GM12873 (cell line): Measurements from ENCODE around the gene CLCN2.

Experiments
- TF ChIP-seq, protein P1 (sequence below): IDR thresholded peaks from 2 replicates; pipeline ENCODE4 v1.5.1; 2012; ENCODE audit warnings: low read depth, mild to moderate bottlenecking, moderate library complexity, low read length, control low read depth; ENCODE audit not compliant: insufficient read depth; ENCODE audit errors: missing control alignments

CLCN2 gene

GRCh38 chr3:184357248-184358123, 3.9 kb downstream of the CLCN2 start:
- TF ChIP-seq, protein P1, sequence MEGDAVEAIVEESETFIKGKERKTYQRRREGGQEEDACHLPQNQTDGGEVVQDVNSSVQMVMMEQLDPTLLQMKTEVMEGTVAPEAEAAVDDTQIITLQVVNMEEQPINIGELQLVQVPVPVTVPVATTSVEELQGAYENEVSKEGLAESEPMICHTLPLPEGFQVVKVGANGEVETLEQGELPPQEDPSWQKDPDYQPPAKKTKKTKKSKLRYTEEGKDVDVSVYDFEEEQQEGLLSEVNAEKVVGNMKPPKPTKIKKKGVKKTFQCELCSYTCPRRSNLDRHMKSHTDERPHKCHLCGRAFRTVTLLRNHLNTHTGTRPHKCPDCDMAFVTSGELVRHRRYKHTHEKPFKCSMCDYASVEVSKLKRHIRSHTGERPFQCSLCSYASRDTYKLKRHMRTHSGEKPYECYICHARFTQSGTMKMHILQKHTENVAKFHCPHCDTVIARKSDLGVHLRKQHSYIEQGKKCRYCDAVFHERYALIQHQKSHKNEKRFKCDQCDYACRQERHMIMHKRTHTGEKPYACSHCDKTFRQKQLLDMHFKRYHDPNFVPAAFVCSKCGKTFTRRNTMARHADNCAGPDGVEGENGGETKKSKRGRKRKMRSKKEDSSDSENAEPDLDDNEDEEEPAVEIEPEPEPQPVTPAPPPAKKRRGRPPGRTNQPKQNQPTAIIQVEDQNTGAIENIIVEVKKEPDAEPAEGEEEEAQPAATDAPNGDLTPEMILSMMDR = no peak

- TF ChIP-seq, protein P1 = no peak
Measured at GRCh38 chr3:184355261-184356040, 6.0 kb downstream of the CLCN2 start.

- TF ChIP-seq, protein P1 = no peak
Measured at GRCh38 chr3:184354754-184355153, 6.7 kb downstream of the CLCN2 start.

DNA sequence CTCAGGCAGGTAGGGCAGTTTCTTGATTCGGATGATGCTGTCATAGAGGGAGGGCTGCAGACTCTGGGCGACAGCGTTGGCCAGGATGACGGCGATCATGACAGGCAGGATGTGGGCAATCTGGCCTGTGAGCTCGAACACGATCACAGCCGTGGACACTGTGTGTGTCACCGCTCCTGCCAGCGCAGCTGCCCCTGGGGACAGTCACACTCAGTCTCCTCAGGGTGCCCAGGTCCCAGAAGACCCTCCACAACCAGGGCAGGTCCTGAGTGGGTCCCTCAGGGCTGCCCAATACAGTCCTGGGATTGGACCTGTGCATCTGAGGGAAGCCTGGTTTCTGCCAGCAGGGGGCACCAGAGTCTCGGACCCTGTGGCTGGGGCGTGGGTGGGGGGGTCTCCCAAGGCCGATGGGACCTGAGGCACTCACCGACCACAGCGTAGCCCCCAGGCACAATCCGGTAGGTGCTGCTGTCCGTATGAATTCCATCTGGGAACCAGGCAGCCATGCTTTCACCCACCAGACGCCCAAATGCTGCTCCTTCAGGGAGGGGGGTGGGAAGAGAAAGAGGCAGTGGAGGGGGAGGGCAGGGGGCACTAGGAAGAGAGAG, 7.2 kb downstream of the CLCN2 start:
- TF ChIP-seq, protein P1 = peak; percentile 85

GRCh38 chr3:184353546-184353941, 7.9 kb downstream of the CLCN2 start:
- TF ChIP-seq, protein P1 = no peak

DNA sequence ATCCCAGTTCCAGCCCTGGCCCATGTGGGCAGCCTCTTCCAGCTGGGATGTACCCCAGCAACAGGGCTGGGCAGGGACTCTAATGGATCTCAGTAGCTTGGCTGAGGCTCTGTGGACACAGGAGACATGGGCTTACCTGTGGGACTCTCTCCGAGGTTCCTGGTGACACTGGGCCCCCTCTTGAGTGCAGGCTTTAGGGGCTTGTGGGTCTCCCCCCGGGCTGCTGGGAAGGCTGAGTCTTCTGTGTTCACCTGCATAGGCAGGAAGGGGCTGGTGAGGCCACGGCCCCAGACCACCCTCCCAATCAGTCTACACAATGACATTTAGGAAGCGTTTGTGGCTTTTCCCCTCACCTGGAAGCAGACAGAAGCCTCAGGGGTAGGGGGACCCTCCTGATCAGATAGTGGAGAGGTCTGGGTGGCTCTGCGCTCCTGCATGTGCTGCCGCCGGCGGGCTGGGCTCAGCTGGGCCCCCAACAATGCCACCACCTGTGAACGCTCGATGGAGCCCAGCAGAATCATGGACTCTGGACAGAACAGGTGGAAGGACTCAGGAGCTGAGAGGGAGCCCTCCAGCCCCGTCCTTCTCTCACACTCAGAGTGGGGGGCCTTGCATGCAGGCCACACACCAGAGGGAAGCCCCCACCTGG, 8.4 kb downstream of the CLCN2 start:
- TF ChIP-seq, protein P1 = no peak
